GM19467 (cell line): Measurements from ENCODE around the gene PLEKHA7.

Experiments used
- ATAC-seq: cut with Tn5 transposase; IDR thresholded peaks from one replicate; pipeline ENCODE4 v1.9.1; 2021; ENCODE audit warnings: mild to moderate bottlenecking, moderate library complexity; ENCODE audit not compliant: unreplicated experiment

PLEKHA7 gene

DNA sequence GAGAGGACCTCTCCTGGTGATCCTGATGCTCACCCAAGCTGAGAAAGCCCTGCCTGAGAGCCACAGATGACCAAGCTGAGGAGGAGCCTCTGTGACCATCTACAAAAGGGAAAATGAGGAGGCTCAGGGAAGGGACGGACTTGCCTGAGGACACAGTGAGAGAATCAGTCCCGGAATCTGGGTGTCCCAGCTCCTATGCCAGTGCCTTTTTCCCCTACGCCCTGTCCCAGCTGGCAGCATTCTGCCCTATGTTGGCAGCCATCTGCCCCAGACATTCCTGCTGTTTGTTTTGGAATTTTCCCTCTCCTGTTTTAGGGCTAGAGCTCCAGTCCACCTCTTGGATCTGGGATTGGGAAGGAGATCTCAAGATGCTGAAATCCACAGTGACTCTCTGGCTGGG lies 221.2 kb downstream of the PLEKHA7 start:
- ATAC-seq: no peak

DNA sequence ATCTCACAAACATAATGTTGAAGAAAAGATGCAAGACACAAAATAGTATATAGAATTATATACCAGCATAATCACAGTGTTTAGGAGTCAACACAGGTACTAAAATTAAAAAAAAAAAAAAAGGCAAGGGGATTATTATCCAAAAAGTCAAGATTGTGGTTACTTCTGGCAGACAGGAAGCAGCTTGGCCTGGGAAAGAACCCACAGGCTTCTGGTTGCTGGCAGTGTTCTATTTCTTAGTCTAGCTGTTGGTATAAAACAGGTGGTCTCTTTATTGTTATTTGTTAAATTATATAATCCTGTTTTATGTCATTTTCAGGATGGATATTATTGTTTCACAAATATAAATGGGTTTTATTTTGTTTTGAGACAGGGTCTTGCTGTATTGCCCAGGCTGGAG lies 221.8 kb downstream of the PLEKHA7 start:
- no peak for ATAC-seq

DNA sequence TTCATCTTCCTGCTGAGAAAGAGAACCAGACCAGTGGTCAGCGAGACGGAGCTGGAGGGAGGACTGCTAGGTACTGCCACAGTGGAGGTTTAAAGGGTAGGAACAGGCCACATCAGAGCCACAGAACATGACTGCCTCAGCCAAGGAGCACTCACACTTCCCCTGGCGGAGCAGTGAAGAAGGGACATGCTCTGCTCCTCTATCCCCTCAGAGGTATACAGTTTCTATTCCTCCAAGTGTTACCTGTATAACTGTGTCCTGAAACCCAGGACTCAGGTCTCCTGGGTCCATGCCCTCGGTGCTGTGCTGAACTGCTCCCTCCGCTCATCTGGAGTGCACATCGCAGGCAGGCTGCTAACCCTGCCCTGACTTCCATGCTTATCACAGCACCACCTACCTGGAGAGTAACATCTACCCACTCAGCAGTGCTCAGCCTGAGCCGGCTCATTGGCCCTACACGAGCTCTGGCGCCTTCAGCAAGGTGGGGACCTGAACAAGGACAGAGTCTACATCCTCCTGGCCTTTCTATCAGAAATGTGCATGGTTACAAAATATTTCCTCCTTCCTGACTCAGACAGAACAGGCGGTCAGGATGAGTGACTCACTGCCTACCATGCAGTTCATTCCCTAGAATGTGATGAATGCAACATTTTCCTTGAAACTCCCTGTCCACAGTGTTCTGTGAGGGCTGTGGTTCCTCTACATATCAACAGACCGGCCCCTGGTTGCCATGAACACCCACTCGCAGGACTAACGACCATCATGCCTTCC lies 222.8 kb downstream of the PLEKHA7 start:
- ATAC-seq: no peak

DNA sequence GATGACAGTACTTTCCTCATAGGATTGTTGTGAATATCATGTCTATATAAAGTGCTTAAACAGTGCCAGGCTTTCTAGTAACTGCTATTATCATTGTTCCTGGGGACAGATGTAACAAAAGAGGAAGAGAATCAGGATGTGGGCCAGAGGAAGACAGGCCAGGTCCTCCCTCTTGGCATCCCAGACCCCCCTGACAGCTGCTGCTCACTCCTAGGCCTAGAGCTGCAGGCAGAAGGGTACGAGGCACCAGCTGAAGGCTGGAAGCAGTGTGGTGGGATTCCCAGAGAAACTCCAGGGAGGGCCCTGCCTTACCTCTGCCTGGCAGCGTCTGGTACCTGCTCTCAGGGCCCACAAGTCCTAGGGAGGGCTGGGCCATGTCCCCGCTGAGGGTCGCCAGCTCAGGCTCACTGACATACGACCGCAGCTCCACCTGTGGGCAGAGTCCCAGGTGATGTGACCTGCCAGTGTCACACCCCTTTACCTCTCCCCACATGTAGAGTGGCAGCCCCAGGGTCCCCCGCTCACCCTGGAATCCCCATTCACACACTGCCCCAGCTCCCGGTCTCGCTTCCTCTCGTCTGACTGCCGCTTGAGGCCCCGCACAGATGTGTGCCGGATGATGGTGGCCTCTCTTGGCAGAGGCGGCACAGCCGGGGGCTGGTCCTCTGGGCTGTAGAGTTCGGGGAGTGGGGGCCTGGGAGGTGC lies 223.6 kb downstream of the PLEKHA7 start:
- ATAC-seq: no peak

DNA sequence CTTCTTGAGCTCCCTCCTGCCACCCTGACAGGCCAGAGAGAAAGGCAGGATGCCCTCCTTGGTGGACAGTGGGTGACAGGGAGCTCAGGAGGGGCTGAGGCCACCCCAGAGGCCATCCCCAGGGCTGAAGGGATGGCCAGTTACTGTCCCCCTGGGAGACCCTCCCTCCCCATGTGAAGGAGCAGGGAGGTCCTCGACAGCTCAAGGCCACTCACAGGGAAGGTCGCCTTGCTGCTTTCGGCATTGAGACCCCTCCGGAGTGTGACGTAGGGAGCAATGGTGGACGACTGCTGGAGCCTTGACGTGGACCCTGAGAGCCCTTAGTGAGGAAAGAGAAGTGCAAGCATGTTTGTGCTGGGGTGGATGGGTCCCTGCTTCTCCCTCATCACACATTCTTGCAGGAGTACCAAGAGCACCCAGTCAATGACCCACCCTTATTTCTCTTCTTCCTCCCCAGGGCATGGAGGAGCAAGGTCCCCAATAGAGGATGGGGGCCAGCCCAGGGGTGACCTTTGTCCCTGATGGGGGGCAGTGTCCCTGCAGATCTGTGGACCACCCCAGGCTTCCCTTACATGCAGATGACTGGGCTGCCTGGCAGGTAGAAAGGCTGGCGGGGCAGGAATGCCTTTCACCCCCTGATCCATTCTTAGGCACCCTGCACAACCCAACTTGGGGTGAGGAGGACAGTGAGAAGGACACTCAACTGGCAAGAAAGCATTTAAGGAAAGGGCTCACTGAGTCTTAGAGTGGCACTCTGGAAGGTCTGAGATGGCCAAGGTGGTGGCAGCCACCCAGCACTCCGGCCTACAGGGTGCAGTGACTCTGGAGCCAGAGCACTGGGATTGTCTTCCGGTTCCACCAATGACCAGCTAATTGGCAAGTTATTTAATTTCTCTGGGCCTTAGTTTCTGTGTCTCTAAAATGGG lies 224.4 kb downstream of the PLEKHA7 start:
- no peak for ATAC-seq

DNA sequence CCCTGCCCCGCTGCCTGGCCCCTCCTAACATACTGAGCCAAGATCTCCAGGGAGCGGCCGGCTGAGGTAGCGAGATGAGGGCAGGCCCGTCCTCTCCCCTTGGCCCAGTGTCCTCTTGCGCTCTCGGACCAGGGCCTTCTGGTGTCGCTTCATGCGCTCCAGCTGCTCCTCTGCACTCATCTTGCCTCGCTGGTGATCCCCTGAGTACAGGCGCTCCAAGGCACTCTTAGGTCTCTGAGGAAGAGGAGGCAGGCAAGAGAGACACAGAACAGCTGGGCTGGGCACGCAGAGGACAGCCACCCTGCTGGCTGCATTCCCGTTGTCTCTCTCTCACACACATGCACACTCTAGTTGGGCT lies 225.2 kb downstream of the PLEKHA7 start:
- no peak for ATAC-seq

DNA sequence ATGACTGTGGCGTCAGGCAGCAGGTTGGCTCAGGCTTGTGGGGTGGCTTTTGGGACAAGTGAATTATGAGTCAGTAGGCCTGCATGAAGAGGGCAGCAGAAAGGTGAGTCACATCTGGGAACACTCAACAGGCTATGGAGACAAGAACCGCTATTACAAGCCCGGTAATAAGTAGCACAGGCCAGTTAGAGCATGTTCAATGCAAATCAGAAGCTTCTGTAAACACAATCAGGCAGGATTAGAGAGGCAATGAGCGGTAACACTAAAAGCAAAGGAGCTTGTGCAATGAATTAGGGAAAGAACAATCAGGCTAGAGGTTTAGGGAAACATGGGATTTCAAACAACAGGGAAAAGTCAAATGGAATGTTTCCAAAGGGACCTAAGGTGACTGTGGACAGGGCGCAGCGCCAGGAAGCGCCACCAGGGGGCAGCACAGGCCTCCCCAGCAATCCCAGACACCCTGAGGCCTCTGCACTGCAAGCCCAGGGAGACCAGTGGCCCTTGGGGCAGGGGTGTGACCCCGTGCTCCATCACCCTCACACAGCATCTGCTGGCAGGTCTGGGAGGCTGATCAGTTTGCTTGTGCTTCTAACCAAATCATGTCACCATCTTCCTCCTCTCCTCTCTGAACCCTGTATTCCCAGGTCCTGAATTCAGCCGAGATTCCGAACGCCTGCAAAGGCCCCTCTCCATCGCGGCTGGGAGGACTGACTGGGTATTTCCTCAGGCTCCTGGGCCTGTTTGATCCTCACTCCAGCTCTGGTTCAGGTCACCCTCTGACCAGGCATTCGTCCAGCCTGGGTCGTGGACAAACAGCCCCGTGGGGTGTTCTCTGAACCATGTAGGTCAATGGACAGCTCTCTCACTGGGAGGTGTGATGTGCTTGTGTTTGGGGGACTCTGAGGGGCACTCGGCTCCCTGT lies 225.8 kb downstream of the PLEKHA7 start:
- ATAC-seq: peak; percentile 82

DNA sequence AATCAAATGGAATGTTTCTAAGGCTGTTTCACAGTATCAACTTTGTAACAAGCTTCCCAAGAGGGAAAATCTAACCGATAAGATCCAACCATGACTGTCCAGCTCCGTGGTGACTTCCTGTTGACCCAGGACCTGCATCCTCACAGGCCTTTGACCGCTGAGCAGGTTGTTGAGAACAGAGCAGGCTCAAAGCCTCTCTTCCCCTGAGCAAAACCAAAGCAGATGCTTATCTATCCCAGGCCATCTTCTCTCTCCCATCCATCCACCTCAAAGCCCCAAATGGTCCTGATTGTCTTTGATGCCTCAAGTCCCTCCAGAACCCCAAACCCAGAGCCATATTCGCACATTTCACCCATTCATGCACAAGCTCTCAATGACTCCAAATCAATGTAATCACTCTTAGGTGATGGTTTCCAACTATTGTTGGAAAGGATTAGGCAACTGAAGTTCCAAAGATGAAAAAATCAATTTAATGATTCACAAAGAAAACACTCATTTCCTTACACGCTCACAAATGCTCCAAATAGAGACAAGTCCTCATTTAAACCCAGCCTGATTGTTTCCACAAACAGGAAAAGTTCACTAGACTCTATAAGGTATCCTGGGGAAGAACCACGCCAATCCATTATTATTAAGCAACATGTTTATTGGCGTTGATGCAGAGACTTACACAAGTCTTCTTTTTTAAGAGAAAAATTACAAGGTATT lies 227.0 kb downstream of the PLEKHA7 start:
- ATAC-seq: no peak

DNA sequence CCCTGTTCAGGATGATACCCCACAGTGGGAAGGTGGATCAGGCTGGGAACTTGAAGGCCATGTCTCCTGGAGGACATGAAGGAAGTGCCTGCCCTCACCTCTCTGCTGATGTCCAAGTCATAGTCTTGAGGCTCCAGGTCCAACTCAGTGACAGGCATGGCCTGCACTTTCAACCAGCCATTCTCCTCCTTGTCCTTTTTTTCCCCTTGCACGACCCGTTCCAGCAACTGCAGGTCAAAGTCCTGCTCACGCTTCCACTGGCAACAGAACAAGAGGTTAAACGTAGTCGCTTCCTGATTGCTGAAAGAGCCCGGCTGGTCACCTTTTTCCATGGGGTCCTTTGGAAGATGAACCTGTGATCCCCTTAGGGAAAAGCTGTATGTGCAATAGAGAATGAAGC lies 228.1 kb downstream of the PLEKHA7 start:
- ATAC-seq: no peak

DNA sequence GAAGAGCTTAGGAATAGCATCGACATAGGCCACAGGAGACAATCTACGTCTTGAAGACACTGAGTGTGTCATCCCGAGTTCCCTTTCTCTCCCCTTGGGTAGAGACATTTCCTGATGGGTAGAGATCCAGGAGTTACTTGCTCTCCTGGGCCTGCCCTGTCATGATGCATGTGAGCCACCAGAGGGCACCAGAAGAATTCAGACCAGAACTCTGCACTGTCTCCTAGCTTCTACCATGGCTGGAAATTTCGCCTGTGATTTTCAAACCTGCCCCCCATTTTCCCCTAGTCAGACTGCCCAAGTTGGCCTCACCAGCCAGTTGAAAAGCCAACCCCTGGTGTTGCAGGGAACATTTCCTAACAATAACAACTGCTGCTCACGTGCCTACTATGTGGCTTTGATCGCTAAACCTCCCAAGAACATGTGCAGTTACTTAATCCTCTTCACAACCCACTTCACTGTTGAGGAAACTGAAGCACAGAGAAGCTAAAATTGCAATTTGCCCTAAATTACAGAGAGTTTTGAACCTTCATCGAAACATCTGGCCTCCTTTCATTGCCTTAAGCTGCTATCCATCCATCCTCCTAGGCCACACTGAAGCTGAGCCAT lies 228.6 kb downstream of the PLEKHA7 start:
- peak; percentile 80 for ATAC-seq

DNA sequence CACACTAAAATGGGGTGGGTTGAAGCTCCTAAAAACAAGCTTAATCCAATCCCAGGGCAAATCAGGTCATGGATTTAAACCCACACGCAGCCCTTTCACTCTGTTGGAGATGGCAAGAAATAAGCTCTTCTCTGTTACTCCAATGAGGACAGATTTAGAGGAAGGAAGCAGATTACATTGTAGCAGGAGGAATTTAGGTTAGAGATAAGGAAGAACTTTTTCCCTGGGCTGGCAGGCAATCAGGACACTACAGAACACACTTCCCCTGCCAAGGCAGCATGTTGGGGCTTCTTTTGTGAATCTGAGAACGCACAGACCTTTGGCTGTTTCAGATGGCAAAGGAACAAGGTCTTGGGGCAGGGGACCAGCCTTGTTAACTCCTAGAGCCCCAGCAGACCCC lies 229.5 kb downstream of the PLEKHA7 start:
- ATAC-seq: no peak

DNA sequence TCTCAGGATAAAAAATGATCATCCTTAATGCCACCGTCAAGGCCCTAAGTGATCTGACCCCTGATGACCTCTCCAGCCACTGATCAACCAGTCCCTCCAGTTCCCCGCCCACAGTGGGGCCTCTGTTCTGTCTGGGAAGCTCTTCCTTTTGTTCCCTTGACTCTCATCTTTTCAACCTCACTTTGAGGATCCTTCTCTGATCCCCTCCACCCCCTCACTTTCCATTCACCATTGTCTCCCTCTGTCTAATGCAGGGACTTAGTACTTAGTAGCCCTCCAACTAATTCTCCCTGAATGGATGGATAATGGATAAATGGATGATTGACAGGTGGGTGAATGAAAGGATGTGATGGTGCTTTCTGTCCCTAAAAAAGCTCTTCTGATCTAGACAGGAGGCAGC lies 230.1 kb downstream of the PLEKHA7 start:
- no peak for ATAC-seq

DNA sequence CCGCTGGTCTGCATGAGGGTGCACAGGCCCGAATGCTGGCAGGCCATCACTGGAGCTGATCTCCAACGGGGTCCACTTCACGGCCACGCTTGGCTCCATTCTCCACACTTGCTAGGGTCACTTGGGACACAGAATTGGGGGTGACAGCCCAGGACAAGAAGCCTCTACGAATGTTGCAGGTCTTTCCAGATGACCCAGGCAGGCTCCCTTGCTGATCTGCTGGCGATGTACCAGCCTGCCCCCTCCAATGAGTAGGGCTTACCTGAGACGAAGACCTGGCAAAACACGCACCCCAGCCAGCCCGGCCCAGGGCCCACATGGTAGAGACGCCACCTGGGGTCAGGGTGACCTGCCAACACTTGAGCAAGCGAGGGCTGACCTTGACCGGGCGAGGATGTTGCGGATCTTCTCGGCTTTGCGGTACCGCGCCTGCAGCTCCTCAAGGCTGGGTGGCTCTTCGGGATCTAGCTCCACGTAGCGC lies 230.9 kb downstream of the PLEKHA7 start:
- no peak for ATAC-seq

DNA sequence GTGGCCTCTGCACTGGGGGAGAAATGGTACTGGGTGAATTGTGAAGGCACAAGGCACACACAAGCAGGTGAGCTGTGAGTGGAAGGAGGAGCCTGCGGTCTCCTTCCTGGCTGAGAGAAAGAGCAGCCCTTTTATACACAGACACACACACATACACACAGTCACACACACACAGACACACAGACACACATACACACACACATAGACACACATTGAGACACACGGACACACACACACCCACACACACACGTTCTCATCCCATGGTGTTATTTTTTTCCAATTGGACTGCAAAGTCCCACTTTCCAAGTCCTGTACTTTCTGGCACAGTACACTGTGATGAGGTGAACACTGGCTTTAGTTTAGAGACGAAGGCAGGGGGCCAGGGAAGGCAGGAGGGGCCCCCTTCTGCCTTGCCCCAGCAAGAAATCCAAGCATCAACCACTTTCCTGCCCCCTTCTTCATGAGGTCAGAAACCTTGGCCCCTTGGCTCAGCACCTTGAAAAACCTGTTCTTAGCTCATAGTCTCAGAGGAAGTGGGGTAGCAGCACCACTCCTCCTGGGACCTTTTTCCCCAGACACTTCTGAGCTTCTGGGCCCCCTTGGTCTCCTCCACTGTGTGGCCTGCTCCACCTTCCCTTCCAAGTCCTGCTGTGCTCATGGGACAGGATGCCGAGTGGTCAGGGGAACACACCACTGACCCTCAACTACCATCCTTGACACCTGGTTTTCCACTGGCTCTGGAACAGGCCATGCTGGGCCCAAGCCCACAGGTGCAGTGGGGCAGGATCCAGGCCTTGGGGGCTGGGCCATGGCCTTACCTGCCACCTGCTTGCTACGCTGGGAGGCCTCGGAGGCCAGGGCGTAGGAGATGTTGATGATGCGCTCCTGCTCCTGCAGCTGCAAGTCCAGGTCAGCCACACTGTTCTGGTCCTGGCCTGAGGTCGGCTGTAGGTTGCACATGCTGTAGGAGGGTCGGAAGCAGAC lies 232.0 kb downstream of the PLEKHA7 start:
- no peak for ATAC-seq

DNA sequence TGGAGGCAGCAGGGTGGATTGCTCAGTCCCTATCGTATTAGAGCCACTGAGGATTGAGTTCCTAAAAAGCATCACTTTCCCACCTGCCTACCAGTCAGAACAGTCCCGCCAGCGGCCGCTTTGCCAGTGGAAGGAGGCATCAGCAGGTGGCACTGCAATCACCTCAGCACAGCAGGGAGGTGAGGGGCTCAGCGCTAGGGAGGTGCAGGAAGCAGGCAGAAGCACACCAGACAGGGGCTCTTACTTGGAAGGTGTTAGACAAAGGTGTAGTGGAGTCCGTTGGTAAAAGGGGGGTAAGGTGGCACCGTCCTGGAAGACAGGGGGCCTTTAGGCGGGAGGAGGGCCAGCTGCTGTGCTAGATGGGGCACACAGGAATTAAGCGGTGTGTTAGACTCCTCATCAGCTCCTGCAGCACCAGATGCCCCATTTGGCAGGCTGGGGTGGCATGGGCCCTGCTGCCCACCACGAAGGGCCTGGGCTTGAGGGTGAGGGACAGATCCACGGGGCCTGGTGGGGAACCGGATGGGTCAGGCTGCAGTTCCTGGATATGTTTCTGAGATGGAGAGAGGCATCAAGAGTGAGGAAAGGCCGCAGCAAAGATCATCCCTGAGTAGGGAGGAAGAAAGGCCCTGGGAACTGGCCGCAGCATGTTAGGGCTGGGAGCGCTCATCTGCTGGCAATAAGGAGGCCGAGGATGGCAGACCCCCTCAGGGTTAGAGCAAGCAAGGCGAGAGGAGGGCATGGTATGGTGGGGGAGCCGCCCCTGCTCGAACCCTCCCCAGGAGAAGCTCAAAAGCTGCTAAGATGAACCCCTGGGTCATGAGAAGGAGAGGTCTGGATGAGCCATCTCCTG lies 233.3 kb downstream of the PLEKHA7 start:
- ATAC-seq: no peak

DNA sequence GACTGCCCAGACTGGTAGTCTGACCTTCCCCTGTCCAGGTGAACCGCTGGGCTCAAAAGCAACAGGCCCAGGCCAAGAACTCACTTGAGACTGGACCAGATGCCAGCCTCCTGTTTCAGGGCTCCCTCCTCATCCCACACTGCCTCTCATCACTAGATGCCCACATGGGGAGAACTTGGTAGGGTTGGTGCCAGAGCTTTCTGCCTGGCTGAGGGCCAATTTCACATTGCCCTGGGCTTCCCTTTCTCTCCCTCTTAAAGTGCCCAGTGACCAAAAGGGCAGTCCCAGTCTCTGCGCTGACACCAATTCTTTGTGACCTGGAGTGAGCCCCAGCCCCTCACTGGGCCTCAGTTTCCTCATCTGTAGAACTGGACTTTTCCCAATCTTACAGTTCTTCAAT lies 234.1 kb downstream of the PLEKHA7 start:
- ATAC-seq: no peak

DNA sequence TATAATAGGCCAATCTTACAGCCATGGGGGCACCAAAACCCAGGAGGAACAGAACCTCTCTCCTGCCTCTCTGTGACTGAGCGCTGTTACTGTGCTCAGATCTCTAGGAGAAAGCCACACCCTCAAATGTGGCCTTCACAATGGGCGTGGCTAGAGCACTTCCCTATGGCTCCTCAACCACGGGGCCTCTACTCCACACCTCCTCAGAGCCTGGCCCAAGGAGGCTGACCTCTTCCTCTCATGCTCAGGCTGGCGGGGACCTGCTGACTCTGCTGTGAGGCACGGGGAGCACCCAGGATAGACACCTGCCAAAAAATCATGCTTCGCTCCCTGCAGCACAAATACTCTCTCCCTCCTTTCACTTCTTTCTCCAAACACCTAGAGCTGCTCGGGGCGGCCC lies 234.8 kb downstream of the PLEKHA7 start:
- ATAC-seq: no peak
